Testis (tissue), 3 donors: ENCODE results near the gene HSF2BP. TPM values are rescaled to one million over a fixed set of nuclear protein-coding genes. Genes with fewer than 3 reads are reported as not detected.

Experiments used
- DNase-seq: peaks from one replicate; pipeline ENCODE4 v3.0.0-alpha.2; 2019
- H3K27ac ChIP-seq, 2 donors: fragments of 200-600 bp; sonication (generic); one replicate each; pipeline ENCODE4 v1.5.1; 2019
- H3K27me3 ChIP-seq: fragments of 200-600 bp; sonication (generic); one replicate; pipeline ENCODE4 v1.5.1; 2019
- H3K36me3 ChIP-seq: fragments of 200-600 bp; sonication (generic); one replicate; pipeline ENCODE4 v1.5.1; 2017; ENCODE audit warnings: low read depth; ENCODE audit errors: missing control alignments
- H3K4me1 ChIP-seq: fragments of 200-600 bp; sonication (generic); one replicate; pipeline ENCODE4 v1.5.1; 2019
- H3K4me3 ChIP-seq, 2 donors: fragments of 200-600 bp; sonication (generic); one replicate each; pipeline ENCODE4 v1.5.1; 2017 to 2019
- H3K9me3 ChIP-seq: fragments of 200-600 bp; sonication (generic); one replicate; pipeline ENCODE4 v1.5.1; 2017
- CTCF ChIP-seq, 3 experiments: fragments of 450-650 bp in 2 of 3; fragments of 200-600 bp in 1 of 3; sonication (generic) in 1 of 3; IDR thresholded peaks; one replicate each; pipeline ENCODE4 v1.5.1; 2016 to 2019; ENCODE audit warnings: antibody characterized with exemption in 3 of 3, mild to moderate bottlenecking in 2 of 3, moderate library complexity in 1 of 3
- POLR2A ChIP-seq: fragments of 450-650 bp; IDR thresholded peaks from one replicate; pipeline ENCODE4 v1.6.1; 2017; ENCODE audit warnings: antibody characterized with exemption, mild to moderate bottlenecking, moderate library complexity
- WGBS, 2 donors: methylation state at CpG; one replicate each; pipeline ENCODE4 v1.1.5; 2018; 5-methylcytosine and 5-hydroxymethylcytosine counted together
- intact Hi-C: fragments of 100-400 bp; cut with DNase I; formaldehyde crosslinking; loops from one replicate; pipeline ENCODE4 v1.15.1; 2023; ENCODE audit warnings: low total_unique reads
- polyA plus RNA-seq: library from polyadenylated mRNA; stranded (reverse); fragments of 350-450 nt; fragmentation: Illumina TruSeq; extraction: RNeasy Lipid Tissue Mini Kit (QIAGEN cat#74804); gene quantifications from one replicate; pipeline ENCODE4 v1.2.3, GENCODE V29; 2014; ENCODE audit warnings: low read depth, low replicate concordance; ENCODE audit not compliant: insufficient read depth
- total RNA-seq, 2 donors: library from RNA; depleted of rRNA; stranded (reverse); fragments of >200 nt; gene quantifications; one replicate each; pipeline ENCODE4 v1.2.3, GENCODE V29; 2016

Gene HSF2BP
- total and polyA plus RNA-seq, 3 donors from 2014 or later = 28.3 to 46.5 (median 36.3) TPM

DNA sequence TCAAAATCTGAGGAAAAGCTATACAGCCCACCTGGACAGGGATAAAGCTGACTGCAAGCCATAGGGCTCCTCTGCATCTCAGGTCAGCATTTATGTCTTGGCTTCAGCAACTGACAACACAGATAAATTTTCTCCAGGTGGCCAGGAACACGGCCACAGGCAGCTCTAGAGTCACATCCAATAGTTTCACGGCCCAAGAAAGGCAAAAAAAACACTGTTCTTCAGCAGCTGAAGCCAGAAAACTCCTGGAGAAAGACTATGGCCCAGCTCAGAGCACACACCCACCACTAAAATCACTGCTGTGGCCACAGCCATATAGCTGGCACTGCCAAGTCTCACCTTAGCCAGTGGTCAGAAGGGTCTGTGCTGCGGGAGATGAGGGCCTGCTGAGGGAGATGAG is 77.8 kb downstream of the HSF2BP start:
- DNase-seq = no peak
- peak overlapping the region; percentile 41 to 55 for H3K27ac ChIP-seq
- 72 to 86% methylated on average over 3 of the region's 3 CpGs for WGBS, 2 donors
- no peak for TF ChIP-seq POLR2A
- TF ChIP-seq CTCF (IDR thresholded peaks at IDR 0.05) = no peak
- no peaks in the 10 kb centered on the region for H3K9me3 ChIP-seq
- no peaks in the 10 kb centered on the region for H3K27me3 ChIP-seq
- no peaks in the 10 kb centered on the region for H3K36me3 ChIP-seq
- H3K4me3 ChIP-seq = no peak overlapping the region
- intact Hi-C loops = no loop called here
- peaks cover 12% of the 10 kb centered on the region for H3K4me1 ChIP-seq

GRCh38 chr21:43578677-43579303 is 80.5 kb downstream of the HSF2BP start:
- H3K27me3 ChIP-seq = no peaks in the 10 kb centered on the region
- no peak overlapping the region for H3K4me3 ChIP-seq
- no peaks in the 10 kb centered on the region for H3K4me1 ChIP-seq
- intact Hi-C loops = no loop called here
- H3K27ac ChIP-seq = no peak overlapping the region
- no peak for DNase-seq
- TF ChIP-seq CTCF (IDR thresholded peaks at IDR 0.05) (no peak), POLR2A (no peak)
- no peaks in the 10 kb centered on the region for H3K9me3 ChIP-seq
- 73 to 83% methylated on average over 5 to 6 of the region's 6 CpGs for WGBS, 2 donors
- no peaks in the 10 kb centered on the region for H3K36me3 ChIP-seq

DNA sequence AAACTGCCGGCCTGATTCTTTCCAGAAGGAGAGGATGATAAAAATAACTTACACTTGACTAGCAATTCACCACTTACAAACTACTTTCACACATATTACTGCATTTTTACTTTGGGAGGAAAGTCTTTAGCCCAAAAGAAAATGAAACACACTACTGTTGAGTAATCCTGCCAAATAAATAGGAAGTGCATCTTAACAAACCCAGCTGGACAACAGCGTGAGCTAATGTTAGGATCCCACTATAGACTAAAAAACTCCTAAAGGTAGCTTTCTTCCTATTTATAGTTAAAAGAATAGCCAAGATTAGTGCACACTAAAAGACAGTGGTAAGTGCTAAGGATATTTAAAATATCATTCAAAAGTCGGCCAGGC is 83.8 kb downstream of the HSF2BP start:
- TF ChIP-seq CTCF (IDR thresholded peaks at IDR 0.05) (no peak), POLR2A (no peak)

GRCh38 chr21:43574741-43575472 is 84.4 kb downstream of the HSF2BP start:
- no peak for TF ChIP-seq CTCF (IDR thresholded peaks at IDR 0.05)
- no peak for TF ChIP-seq POLR2A
- Histone ChIP-seq H3K27ac (peak overlapping the region; percentile 35 to 59), H3K36me3 (no peaks in the 10 kb centered on the region), H3K27me3 (no peaks in the 10 kb centered on the region), H3K4me3 (no peak overlapping the region), H3K9me3 (no peaks in the 10 kb centered on the region), H3K4me1 (no peaks in the 10 kb centered on the region)
- 68 to 74% methylated on average over 17 to 19 of the region's 19 CpGs for WGBS, 2 donors
- intact Hi-C loops = no loop called here
- peak; percentile 34 for DNase-seq

More for the DNA sequence above, 83.8 kb downstream of the HSF2BP start:
- no peaks in the 10 kb centered on the region for H3K27me3 ChIP-seq
- H3K4me1 ChIP-seq = no peaks in the 10 kb centered on the region
- H3K9me3 ChIP-seq = no peaks in the 10 kb centered on the region
- WGBS, 2 donors = 78 to 79% methylated on average over 3 of the region's 3 CpGs
- intact Hi-C loops = no loop called here
- no peak for DNase-seq
- no peak overlapping the region for H3K4me3 ChIP-seq
- peak overlapping the region in 1 of 2 donors; percentile 59 for H3K27ac ChIP-seq
- no peaks in the 10 kb centered on the region for H3K36me3 ChIP-seq

DNA sequence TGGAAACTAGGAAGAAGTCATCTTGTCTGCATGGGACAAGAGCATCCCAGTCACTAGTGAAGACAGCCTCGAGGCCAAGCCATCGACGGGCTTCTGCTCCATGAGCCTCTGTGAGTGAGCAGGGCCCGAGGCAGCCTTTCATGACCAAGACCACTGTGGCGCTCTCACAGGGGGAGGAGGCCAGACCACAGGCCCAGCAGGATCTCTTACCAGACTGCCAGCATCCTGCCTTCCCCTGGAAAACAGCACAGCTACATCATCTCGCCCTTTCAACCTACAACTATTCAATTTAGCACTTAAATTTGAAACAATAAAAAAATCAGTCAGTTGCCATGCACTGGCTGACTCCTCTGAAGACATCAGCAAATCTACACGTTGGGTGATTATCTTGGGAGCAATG is 85.4 kb downstream of the HSF2BP start:
- Histone ChIP-seq H3K36me3 (no peaks in the 10 kb centered on the region), H3K4me3 (no peak overlapping the region), H3K27ac (no peak overlapping the region), H3K9me3 (no peaks in the 10 kb centered on the region), H3K27me3 (no peaks in the 10 kb centered on the region), H3K4me1 (no peaks in the 10 kb centered on the region)
- 94 to 98% methylated on average over 7 of the region's 7 CpGs for WGBS, 2 donors
- intact Hi-C loops = no loop called here
- TF ChIP-seq POLR2A = no peak
- DNase-seq = no peak
